ENCODE results near the gene KRTAP22-1. TPM values are rescaled to one million over a fixed set of nuclear protein-coding genes. Genes with fewer than 3 reads are reported as not detected.

Gene KRTAP22-1
- total RNA-seq, 2 donors from 2014 or later = not detected

- ATAC-seq (no peak), DNase-seq (no peak)
- Mint-ChIP-seq H3K27ac (no peak within 1 kb of the TSS), H3K27me3 (no peaks in the 10 kb centered on the region), H3K4me1 (no peaks in the 10 kb centered on the region), H3K4me3 (no peak within 1 kb of the TSS), H3K36me3 (ENCODE audit: low read depth) (no peaks in the 10 kb centered on the region)
- H3K9me3 ChIP-seq (ENCODE audit: control insufficient read depth, low read length, poor library complexity, severe bottlenecking) = no peaks in the 10 kb centered on the region
Observed at GRCh38 chr21:30598802-30599201, 2.1 kb upstream of the KRTAP22-1 start, which contains the start of gene KRTAP6-2. TSS of gene KRTAP6-2 (minus strand) at chr21:30598902. CDS start at chr21:30598874, 28 bp downstream.

- no peaks in the 10 kb centered on the region for H3K4me1 Mint-ChIP-seq
- H3K4me3 Mint-ChIP-seq = no peak overlapping the region
- ATAC-seq = no peak
- H3K9me3 ChIP-seq (ENCODE audit: control insufficient read depth, low read length, poor library complexity, severe bottlenecking) = no peaks in the 10 kb centered on the region
- no peak overlapping the region for H3K27ac Mint-ChIP-seq
- no peaks in the 10 kb centered on the region for H3K36me3 Mint-ChIP-seq (ENCODE audit: low read depth)
- DNase-seq = no peak
- H3K27me3 Mint-ChIP-seq = no peaks in the 10 kb centered on the region
Observed at GRCh38 chr21:30605968-30606367, 5.1 kb downstream of the KRTAP22-1 start.

GRCh38 chr21:30612132-30612531 lies 11.2 kb downstream of the KRTAP22-1 start:
- DNase-seq (no peak), ATAC-seq (no peak)
- Mint-ChIP-seq H3K27me3 (no peaks in the 10 kb centered on the region), H3K4me3 (no peak overlapping the region), H3K27ac (no peak overlapping the region), H3K4me1 (no peaks in the 10 kb centered on the region), H3K36me3 (ENCODE audit: low read depth) (no peaks in the 10 kb centered on the region)
- no peaks in the 10 kb centered on the region for H3K9me3 ChIP-seq (ENCODE audit: control insufficient read depth, low read length, poor library complexity, severe bottlenecking)

- no peak for DNase-seq
- H3K4me3 Mint-ChIP-seq = no peak within 1 kb of the TSS
- no peak for ATAC-seq
- H3K27me3 Mint-ChIP-seq = no peaks in the 10 kb centered on the region
- no peak within 1 kb of the TSS for H3K27ac Mint-ChIP-seq
- no peaks in the 10 kb centered on the region for H3K4me1 Mint-ChIP-seq
- H3K9me3 ChIP-seq (ENCODE audit: control insufficient read depth, low read length, poor library complexity, severe bottlenecking) = no peaks in the 10 kb centered on the region
- H3K36me3 Mint-ChIP-seq (ENCODE audit: low read depth) = no peaks in the 10 kb centered on the region
Observed at GRCh38 chr21:30613836-30614235, 12.9 kb downstream of the KRTAP22-1 start, which contains the start of gene KRTAP6-1. TSS of gene KRTAP6-1 (minus strand) at chr21:30613930. CDS start at chr21:30613904, 26 bp downstream.

GRCh38 chr21:30615199-30615598 lies 14.3 kb downstream of the KRTAP22-1 start:
- H3K36me3 Mint-ChIP-seq (ENCODE audit: low read depth) = no peaks in the 10 kb centered on the region

GRCh38 chr21:30616125-30616524 lies 15.2 kb downstream of the KRTAP22-1 start, which contains the start of gene KRTAP20-1:
TSS of gene KRTAP20-1 (plus strand) at chr21:30616425. CDS start at chr21:30616455, 30 bp downstream.
- H3K9me3 ChIP-seq (ENCODE audit: control insufficient read depth, low read length, poor library complexity, severe bottlenecking) = no peaks in the 10 kb centered on the region
- ATAC-seq (no peak), DNase-seq (no peak)
- Mint-ChIP-seq H3K4me1 (no peaks in the 10 kb centered on the region), H3K4me3 (no peak within 1 kb of the TSS), H3K27me3 (no peaks in the 10 kb centered on the region), H3K27ac (no peak within 1 kb of the TSS), H3K36me3 (ENCODE audit: low read depth) (no peaks in the 10 kb centered on the region)

More at GRCh38 chr21:30615199-30615598, 14.3 kb downstream of the KRTAP22-1 start:
- ATAC-seq = no peak
- DNase-seq = no peak
- Mint-ChIP-seq H3K4me1 (no peaks in the 10 kb centered on the region), H3K27ac (no peak overlapping the region), H3K4me3 (no peak overlapping the region), H3K27me3 (no peaks in the 10 kb centered on the region)
- H3K9me3 ChIP-seq (ENCODE audit: control insufficient read depth, low read length, poor library complexity, severe bottlenecking) = no peaks in the 10 kb centered on the region

- Mint-ChIP-seq H3K27ac (no peak overlapping the region), H3K4me1 (no peaks in the 10 kb centered on the region)
Observed at GRCh38 chr21:30620080-30620479, 19.2 kb downstream of the KRTAP22-1 start.

GRCh38 chr21:30620522-30620921 lies 19.6 kb downstream of the KRTAP22-1 start, which contains the start of gene KRTAP20-4:
TSS of gene KRTAP20-4 (plus strand) at chr21:30620627.
- H3K27me3 Mint-ChIP-seq = no peaks in the 10 kb centered on the region
- no peaks in the 10 kb centered on the region for H3K4me1 Mint-ChIP-seq

More at GRCh38 chr21:30620080-30620479, 19.2 kb downstream of the KRTAP22-1 start:
- no peaks in the 10 kb centered on the region for H3K27me3 Mint-ChIP-seq
- ATAC-seq (no peak), DNase-seq (no peak)
- no peaks in the 10 kb centered on the region for H3K9me3 ChIP-seq (ENCODE audit: control insufficient read depth, low read length, poor library complexity, severe bottlenecking)
- no peaks in the 10 kb centered on the region for H3K36me3 Mint-ChIP-seq (ENCODE audit: low read depth)
- no peak overlapping the region for H3K4me3 Mint-ChIP-seq

GRCh38 chr21:30623362-30623761 lies 22.5 kb downstream of the KRTAP22-1 start:
- no peaks in the 10 kb centered on the region for H3K27me3 Mint-ChIP-seq

More at GRCh38 chr21:30620522-30620921, 19.6 kb downstream of the KRTAP22-1 start, which contains the start of gene KRTAP20-4:
- H3K36me3 Mint-ChIP-seq (ENCODE audit: low read depth) = no peaks in the 10 kb centered on the region
- DNase-seq = no peak
- no peak within 1 kb of the TSS for H3K27ac Mint-ChIP-seq
- H3K4me3 Mint-ChIP-seq = no peak within 1 kb of the TSS
- no peak for ATAC-seq
- no peaks in the 10 kb centered on the region for H3K9me3 ChIP-seq (ENCODE audit: control insufficient read depth, low read length, poor library complexity, severe bottlenecking)

GRCh38 chr21:30625449-30626165 lies 24.7 kb downstream of the KRTAP22-1 start:
- no peak for ATAC-seq
- H3K4me3 Mint-ChIP-seq = no peak overlapping the region
- no peaks in the 10 kb centered on the region for H3K27me3 Mint-ChIP-seq
- H3K27ac Mint-ChIP-seq = no peak overlapping the region
- H3K4me1 Mint-ChIP-seq = no peaks in the 10 kb centered on the region
- H3K36me3 Mint-ChIP-seq (ENCODE audit: low read depth) = no peaks in the 10 kb centered on the region
- H3K9me3 ChIP-seq (ENCODE audit: control insufficient read depth, low read length, poor library complexity, severe bottlenecking) = no peaks in the 10 kb centered on the region
- no peak for DNase-seq

More at GRCh38 chr21:30623362-30623761, 22.5 kb downstream of the KRTAP22-1 start:
- Mint-ChIP-seq H3K4me3 (no peak overlapping the region), H3K4me1 (no peaks in the 10 kb centered on the region), H3K27ac (no peak overlapping the region), H3K36me3 (ENCODE audit: low read depth) (no peaks in the 10 kb centered on the region)
- no peak for ATAC-seq
- H3K9me3 ChIP-seq (ENCODE audit: control insufficient read depth, low read length, poor library complexity, severe bottlenecking) = no peaks in the 10 kb centered on the region
- DNase-seq = no peak

- no peaks in the 10 kb centered on the region for H3K4me1 Mint-ChIP-seq
- H3K4me3 Mint-ChIP-seq = no peak overlapping the region
- H3K27me3 Mint-ChIP-seq = no peaks in the 10 kb centered on the region
- no peaks in the 10 kb centered on the region for H3K36me3 Mint-ChIP-seq (ENCODE audit: low read depth)
- H3K27ac Mint-ChIP-seq = no peak overlapping the region
- DNase-seq = no peak
- no peaks in the 10 kb centered on the region for H3K9me3 ChIP-seq (ENCODE audit: control insufficient read depth, low read length, poor library complexity, severe bottlenecking)
- ATAC-seq = no peak
Observed at GRCh38 chr21:30628109-30628508, 27.2 kb downstream of the KRTAP22-1 start.

- no peaks in the 10 kb centered on the region for H3K9me3 ChIP-seq (ENCODE audit: control insufficient read depth, low read length, poor library complexity, severe bottlenecking)
- no peaks in the 10 kb centered on the region for H3K36me3 Mint-ChIP-seq (ENCODE audit: low read depth)
- H3K4me3 Mint-ChIP-seq = no peak overlapping the region
- no peaks in the 10 kb centered on the region for H3K27me3 Mint-ChIP-seq
- no peak overlapping the region for H3K27ac Mint-ChIP-seq
- H3K4me1 Mint-ChIP-seq = no peaks in the 10 kb centered on the region
- ATAC-seq = no peak
- DNase-seq = no peak
Observed at GRCh38 chr21:30629200-30629599, 28.3 kb downstream of the KRTAP22-1 start.

- H3K9me3 ChIP-seq (ENCODE audit: control insufficient read depth, low read length, poor library complexity, severe bottlenecking) = no peaks in the 10 kb centered on the region
- Mint-ChIP-seq H3K27me3 (no peaks in the 10 kb centered on the region), H3K27ac (no peak within 1 kb of the TSS), H3K4me3 (no peak within 1 kb of the TSS), H3K4me1 (no peaks in the 10 kb centered on the region), H3K36me3 (ENCODE audit: low read depth) (no peaks in the 10 kb centered on the region)
- DNase-seq (no peak), ATAC-seq (no peak)
Observed at GRCh38 chr21:30634906-30635305, 34.0 kb downstream of the KRTAP22-1 start, which contains the start of gene KRTAP20-2. TSS of gene KRTAP20-2 (plus strand) at chr21:30635206. CDS start at chr21:30635264, 58 bp downstream.
